H1 (cell line): ENCODE results near the gene RAD51B. TPM values are rescaled to one million over a fixed set of nuclear protein-coding genes. Genes with fewer than 3 reads are reported as not detected.

Experiments used
- CTCF ChIA-PET: fragments of 300-600 bp; sonication (Branson Sonifier 250); formaldehyde crosslinking; loops from one replicate; lab custom pipeline; 2021; ENCODE audit not compliant: partially characterized antibody; lab: Charles Lee
- POLR2A ChIA-PET: fragments of 300-600 bp; sonication (Branson Sonifier 250); formaldehyde crosslinking; loops from one replicate; lab custom pipeline; 2021; ENCODE audit warnings: inconsistent platforms; ENCODE audit not compliant: partially characterized antibody; lab: Charles Lee
- DNase-seq, 2 experiments: peaks; one replicate each; pipeline versions ENCODE4 v3.0.0 to v3.0.0-alpha.2; 2010 to 2022; ENCODE audit warnings: low spot score in 2 of 2, low read depth in 1 of 2, mixed read lengths in 1 of 2
- FAIRE-seq: peaks from 2 replicates; lab custom pipeline; 2011; peaks lifted over from hg19 to GRCh38; lab: Jason Lieb, UNC
- H2AFZ ChIP-seq: 2 replicates; pipeline ENCODE4 v1.8.1; 2012; ENCODE audit warnings: low read length, inconsistent platforms
- H2AK5ac ChIP-seq: 2 replicates; pipeline ENCODE4 v1.6.1; 2013; ENCODE audit warnings: low read depth, low read length
- H2BK120ac ChIP-seq: replicated peaks from 2 replicates; pipeline ENCODE3; 2013; ENCODE audit warnings: low read depth, low read length, inconsistent platforms
- H2BK12ac ChIP-seq: 2 replicates; pipeline ENCODE4 v1.6.1; 2013; ENCODE audit warnings: low read depth, low read length
- H2BK15ac ChIP-seq: 2 replicates; pipeline ENCODE4 v1.6.1; 2013; ENCODE audit warnings: low read length
- H2BK20ac ChIP-seq: 2 replicates; pipeline ENCODE4 v1.6.1; 2013; ENCODE audit warnings: low read length
- H2BK5ac ChIP-seq: 2 replicates; pipeline ENCODE4 v1.6.1; 2013; ENCODE audit warnings: low read depth, low read length
- H3K14ac ChIP-seq: 2 replicates; pipeline ENCODE4 v1.6.1; 2013; ENCODE audit warnings: inconsistent platforms; ENCODE audit not compliant: insufficient read length
- H3K18ac ChIP-seq: 2 replicates; pipeline ENCODE4 v1.6.1; 2013; ENCODE audit warnings: low read length; ENCODE audit errors: extremely low read depth
- H3K23ac ChIP-seq: 2 replicates; pipeline ENCODE4 v1.6.1; 2013; ENCODE audit warnings: inconsistent platforms; ENCODE audit not compliant: insufficient read length
- H3K23me2 ChIP-seq: 2 replicates; pipeline ENCODE4 v1.6.1; 2013; ENCODE audit warnings: low read depth, low read length
- H3K27ac ChIP-seq: 2 replicates; pipeline ENCODE4 v1.6.1; 2011; ENCODE audit warnings: low read depth, low read length, inconsistent platforms
- H3K27me3 ChIP-seq, 4 experiments: replicated peaks in 1 of 4; 1 replicate in 1 of 4; 2 replicates in 3 of 4; pipeline versions ENCODE4 v1.6.1 to v1.8.1; 2011 to 2013; ENCODE audit warnings: low read length in 3 of 4, mild to moderate bottlenecking in 3 of 4, inconsistent platforms in 2 of 4, mixed read lengths in 2 of 4, moderate library complexity in 1 of 4; ENCODE audit not compliant: control insufficient read depth in 3 of 4, insufficient read depth in 3 of 4; ENCODE audit errors: extremely low read depth in 1 of 4
- H3K36me3 ChIP-seq, 4 experiments: 2 replicates each; pipeline versions ENCODE4 v1.6.1 to v1.8.1; 2011 to 2013; ENCODE audit warnings: mild to moderate bottlenecking in 4 of 4, low read length in 3 of 4, moderate library complexity in 2 of 4, control low read depth in 1 of 4, inconsistent platforms in 1 of 4; ENCODE audit not compliant: insufficient read depth in 4 of 4, control insufficient read depth in 2 of 4
- H3K4ac ChIP-seq: replicated peaks from 2 replicates; pipeline ENCODE3; 2013; ENCODE audit warnings: low read length, low read depth, mixed read lengths, inconsistent platforms; ENCODE audit not compliant: insufficient read length
- H3K4me1 ChIP-seq, 4 experiments: replicated peaks in 1 of 4; 1 replicate in 1 of 4; 2 replicates in 3 of 4; pipeline versions ENCODE4 v1.6.1 to v1.8.1; 2011 to 2013; ENCODE audit warnings: low read length in 3 of 4, inconsistent platforms in 2 of 4, mixed read lengths in 1 of 4; ENCODE audit not compliant: insufficient read depth in 4 of 4, control insufficient read depth in 3 of 4
- H3K4me2 ChIP-seq, 2 experiments: 2 replicates each; pipeline versions ENCODE4 v1.6.1 to v1.8.1; 2011 to 2013; ENCODE audit warnings: low read depth in 2 of 2, low read length in 2 of 2, control low read depth in 1 of 2, inconsistent platforms in 1 of 2, mild to moderate bottlenecking in 1 of 2; ENCODE audit not compliant: insufficient read depth in 1 of 2
- H3K4me3 ChIP-seq, 4 experiments: fragments of 200-600, 300-600 bp in 1 of 4; sonication (generic), shearing (Covaris generic), sonication (Bioruptor Twin) in 1 of 4; 2 replicates each; pipeline versions ENCODE4 v1.5.1 to v1.8.1; 2011 to 2016; ENCODE audit warnings: low read length in 4 of 4, low read depth in 3 of 4, control low read depth in 2 of 4, inconsistent platforms in 2 of 4, mild to moderate bottlenecking in 2 of 4, mixed read lengths in 1 of 4, moderate library complexity in 1 of 4; ENCODE audit not compliant: insufficient read depth in 2 of 4; ENCODE audit errors: extremely low read depth in 1 of 4
- H3K56ac ChIP-seq: replicated peaks from 2 replicates; pipeline ENCODE3; 2013; ENCODE audit warnings: low read depth, mild to moderate bottlenecking, mixed read lengths, low read length, inconsistent platforms; ENCODE audit not compliant: insufficient read length
- H3K79me1 ChIP-seq: 2 replicates; pipeline ENCODE4 v1.6.1; 2013; ENCODE audit warnings: low read depth, low read length, control low read depth
- H3K79me2 ChIP-seq, 2 experiments: 2 replicates each; pipeline versions ENCODE4 v1.6.1 to v1.8.1; 2012 to 2013; ENCODE audit warnings: low read length in 2 of 2, mild to moderate bottlenecking in 2 of 2, inconsistent platforms in 1 of 2; ENCODE audit not compliant: insufficient read depth in 2 of 2, control insufficient read depth in 1 of 2
- H3K9ac ChIP-seq, 4 experiments: replicated peaks in 1 of 4; 1 replicate in 1 of 4; 2 replicates in 3 of 4; pipeline versions ENCODE4 v1.6.1 to v1.8.1; 2011 to 2013; ENCODE audit warnings: low read depth in 3 of 4, low read length in 3 of 4, control low read depth in 2 of 4, mild to moderate bottlenecking in 2 of 4, moderate library complexity in 2 of 4, inconsistent platforms in 1 of 4; ENCODE audit errors: extremely low read depth in 1 of 4
- H3K9me3 ChIP-seq, 2 experiments: 2 replicates each; pipeline versions ENCODE4 v1.6.1 to v1.8.1; 2012 to 2013; ENCODE audit warnings: mild to moderate bottlenecking in 2 of 2, moderate library complexity in 2 of 2, control low read depth in 1 of 2, inconsistent platforms in 1 of 2, low read depth in 1 of 2, low read length in 1 of 2, mixed read lengths in 1 of 2; ENCODE audit not compliant: insufficient read depth in 2 of 2
- H4K20me1 ChIP-seq, 2 experiments: replicated peaks in 1 of 2; 2 replicates each; pipeline versions ENCODE3 to v1.8.1; 2011 to 2013; ENCODE audit warnings: inconsistent platforms in 2 of 2, low read length in 2 of 2, mild to moderate bottlenecking in 1 of 2; ENCODE audit not compliant: insufficient read depth in 2 of 2, control insufficient read depth in 1 of 2
- H4K5ac ChIP-seq: 2 replicates; pipeline ENCODE4 v1.6.1; 2013; ENCODE audit warnings: low read length, low read depth, mixed read lengths, inconsistent platforms; ENCODE audit not compliant: insufficient read length
- H4K8ac ChIP-seq: 2 replicates; pipeline ENCODE4 v1.8.0; 2013; ENCODE audit warnings: mild to moderate bottlenecking, moderate library complexity, low read length, inconsistent platforms; ENCODE audit not compliant: insufficient read depth; ENCODE audit errors: extremely low read depth
- H4K91ac ChIP-seq: replicated peaks from 2 replicates; pipeline ENCODE3; 2013; ENCODE audit warnings: low read length, mixed read lengths, inconsistent platforms; ENCODE audit not compliant: insufficient read length
- CTCF ChIP-seq, 3 experiments: IDR thresholded peaks; 1 replicate in 2 of 3; 2 replicates in 1 of 3; pipeline versions ENCODE4 v1.5.1 to v1.6.1; 2011; ENCODE audit warnings: low read length in 3 of 3, mild to moderate bottlenecking in 3 of 3, inconsistent platforms in 2 of 3, low read depth in 1 of 3, moderate library complexity in 1 of 3; ENCODE audit not compliant: insufficient read depth in 1 of 3; ENCODE audit errors: control extremely low read depth in 1 of 3
- RAD21 ChIP-seq, 2 experiments: IDR thresholded peaks in 1 of 2; conservative IDR thresholded peaks in 1 of 2; 2 replicates each; pipeline ENCODE4 v1.6.1; 2011; ENCODE audit warnings: low read depth in 2 of 2, low read length in 2 of 2, improper control_type of control experiment in 1 of 2, inconsistent platforms in 1 of 2, mild to moderate bottlenecking in 1 of 2, moderate library complexity in 1 of 2
- TAF7 ChIP-seq: optimal IDR thresholded peaks from 2 replicates; pipeline ENCODE3; 2011; ENCODE audit warnings: low read depth, mild to moderate bottlenecking, inconsistent platforms, low read length, moderate library complexity, borderline replicate concordance
- WGBS, 2 experiments: shearing (Covaris generic) in 1 of 2; methylation state at CpG; one replicate each; pipeline versions ENCODE4 v1.1.6 to v1.1.7; 2013 to 2015; ENCODE audit warnings: low lambda C conversion rate in 2 of 2, mixed read lengths in 2 of 2, inconsistent platforms in 1 of 2, low coverage in 1 of 2, missing lambda C conversion rate in 1 of 2; ENCODE audit not compliant: insufficient replicate concordance in 2 of 2, insufficient coverage in 1 of 2, insufficient read length in 1 of 2; ENCODE audit errors: extremely low coverage in 1 of 2, missing lambda C conversion rate in 1 of 2; 5-methylcytosine and 5-hydroxymethylcytosine counted together
- polyA plus RNA-seq, 7 experiments: library from polyadenylated mRNA; depleted of rRNA in 3 of 7; stranded (reverse) in 5 of 7; unstranded in 2 of 7; fragments of >200 nt in 5 of 7; fragments of 200-250 nt in 2 of 7; gene quantifications; 1 replicate in 5 of 7; 2 replicates in 1 of 7; 4 replicates in 1 of 7; pipeline versions ENCODE4 v1.2.1 to v1.2.3, GENCODE V29; 2011 to 2013; ENCODE audit warnings: missing spikeins in 2 of 7, mixed read lengths in 2 of 7
- total RNA-seq: library from RNA; stranded (reverse); fragmentation: NEBNext Ultra II Directional; extraction: Animal tissue kit (Norgen Biotek cat#: 25700); gene quantifications from 2 replicates; pipeline ENCODE4 v1.2.1, GENCODE V29; 2021

Gene RAD51B
- total and polyA plus RNA-seq, 2 of the 8 experiments (the other 6 are each of a cell fraction or from before 2014, with no cell fraction given) = 3.9 to 14.9 TPM

DNA sequence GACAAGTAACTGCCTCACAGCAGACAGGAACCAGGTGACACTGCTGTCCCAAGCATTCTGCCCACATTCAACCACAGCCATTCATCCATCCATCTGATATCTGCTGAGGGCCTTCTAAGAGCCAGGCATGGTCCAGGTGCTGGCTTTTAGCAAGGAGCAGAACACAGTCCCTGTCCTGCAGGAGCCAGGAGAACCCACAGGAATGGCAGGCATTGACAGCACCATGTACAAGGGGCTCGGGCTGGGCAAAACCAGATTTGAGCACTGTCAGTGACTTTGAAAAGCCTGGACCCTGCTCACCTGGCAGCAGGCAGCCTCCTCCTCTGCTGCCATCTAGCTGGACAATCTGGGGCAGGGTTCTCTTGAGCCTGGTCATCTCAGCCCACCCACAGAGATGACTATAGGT is 836.3 kb downstream of the RAD51B start:
- no peaks in the 10 kb centered on the region for H3K23me2 ChIP-seq
- no peak overlapping the region for H3K14ac ChIP-seq
- H2BK5ac ChIP-seq = no peak overlapping the region
- no peak overlapping the region; the same call in 1 of the 2 replicates for H2BK20ac ChIP-seq
- CTCF ChIA-PET = interaction anchor here (0.8 to 3.3 kb wide), 11 partner anchors 12 to 222 kb away, joined by 3 to 11 read pairs (median 3); no protein-coding TSS in a partner anchor
- no peak overlapping the region for H3K27ac ChIP-seq
- H4K91ac ChIP-seq = no peak overlapping the region
- no peak overlapping the region for H3K4me3 ChIP-seq
- H3K23ac ChIP-seq = no peak overlapping the region
- POLR2A ChIA-PET = interaction anchor here (0.8 kb wide), 1 partner anchor 206 kb away, joined by 4 read pairs; no protein-coding TSS in a partner anchor
- peak in 1 of 2 experiments; percentile 42 for DNase-seq
- H3K36me3 ChIP-seq = no peaks in the 10 kb centered on the region
- H3K56ac ChIP-seq = no peak overlapping the region
- no peaks in the 10 kb centered on the region for H3K9me3 ChIP-seq
- H3K9ac ChIP-seq = no peak overlapping the region
- no peak overlapping the region for H2BK12ac ChIP-seq
- peak; percentile 24 to 47 (median 36) for TF ChIP-seq CTCF (IDR thresholded peaks at IDR 0.05; ENCODE audit: control extremely low read depth in 1 of 3, insufficient read depth in 1 of 3, low read depth in 1 of 3, low read length in 3 of 3)
- peak; percentile 50 to 70 for TF ChIP-seq RAD21 (IDR thresholded peaks at IDR 0.05 in 1 of 2, conservative IDR thresholded peaks at IDR 0.05 in 1 of 2; ENCODE audit: low read depth in 2 of 2, low read length in 2 of 2)
- TF ChIP-seq TAF7 = no peak
- WGBS, 2 experiments = 83% methylated on average over 1 of the region's 1 CpG; no CpG with 5 or more reads in 1 of the 2 experiments
- peaks cover 0 to 2% (median 0%) of the 10 kb centered on the region in 4 experiments; a peak in 1 of 7 replicates for H3K4me1 ChIP-seq
- no peaks in the 10 kb centered on the region; a peak in 1 of 7 replicates for H3K27me3 ChIP-seq
- no peaks in the 10 kb centered on the region for H3K79me2 ChIP-seq
- no peak overlapping the region for H3K4me2 ChIP-seq
- H4K20me1 ChIP-seq = no peaks in the 10 kb centered on the region
- H3K79me1 ChIP-seq = no peaks in the 10 kb centered on the region
- H4K5ac ChIP-seq = no peak overlapping the region
- H2AFZ ChIP-seq = no peak overlapping the region
- H2BK15ac ChIP-seq = peak overlapping the region; percentile 12; the same call in 1 of the 2 replicates
- H2AK5ac ChIP-seq = no peak overlapping the region
- no peak for FAIRE-seq
- no peak overlapping the region for H3K18ac ChIP-seq
- no peak overlapping the region for H3K4ac ChIP-seq
- H4K8ac ChIP-seq = no peak overlapping the region
- no peak overlapping the region for H2BK120ac ChIP-seq
